GM19395 (cell line): Measurements from ENCODE around the gene SLC39A10.
"Not testable (repeated sequence)": the region's sequence is repeated elsewhere in the genome, so short reads cannot be mapped to it uniquely, and the experiment has no call there.

Experiments used
- ATAC-seq: cut with Tn5 transposase; IDR thresholded peaks from one replicate; pipeline ENCODE4 v1.9.1; 2021; ENCODE audit warnings: mild to moderate bottlenecking, moderate library complexity; ENCODE audit not compliant: unreplicated experiment

SLC39A10 gene

DNA sequence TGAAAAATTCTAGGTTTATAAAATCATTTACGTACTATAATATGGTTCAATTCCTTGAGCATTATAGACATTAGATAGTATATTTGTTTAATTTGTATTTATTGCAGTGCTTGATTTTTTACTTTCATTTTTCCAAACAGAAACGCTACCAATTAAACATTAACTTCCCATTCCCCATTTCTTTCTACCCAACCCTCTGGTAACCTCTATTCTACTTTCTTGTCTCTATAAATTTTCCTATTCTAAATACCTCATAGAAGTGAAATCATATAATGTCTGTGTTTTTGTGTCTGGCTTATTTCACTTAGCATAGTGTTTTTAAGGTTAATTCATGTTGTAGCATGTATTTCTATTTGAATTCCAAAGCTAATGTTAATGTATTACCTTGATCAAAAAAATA, 11.6 kb upstream of the SLC39A10 start:
- no peak for ATAC-seq

DNA sequence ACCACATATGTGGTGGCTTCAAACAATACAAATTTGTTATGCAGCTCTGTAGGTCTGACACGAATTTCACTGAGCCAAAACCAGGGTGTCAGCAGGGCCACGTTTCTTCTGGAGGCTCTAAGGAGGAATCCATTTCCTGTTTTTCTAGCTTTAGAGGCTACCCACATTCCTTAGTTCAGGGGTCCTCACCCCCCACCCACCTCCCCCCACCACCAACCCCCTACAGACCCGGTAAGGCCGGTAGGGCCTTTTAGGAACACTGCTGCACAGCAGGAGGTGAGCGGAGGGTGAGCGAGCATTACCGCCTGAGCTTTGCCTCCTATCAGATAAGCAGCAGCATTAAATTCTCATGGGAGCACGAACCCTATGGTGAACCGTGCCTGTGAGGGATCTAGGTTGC, 10.6 kb upstream of the SLC39A10 start:
- no peak for ATAC-seq

DNA sequence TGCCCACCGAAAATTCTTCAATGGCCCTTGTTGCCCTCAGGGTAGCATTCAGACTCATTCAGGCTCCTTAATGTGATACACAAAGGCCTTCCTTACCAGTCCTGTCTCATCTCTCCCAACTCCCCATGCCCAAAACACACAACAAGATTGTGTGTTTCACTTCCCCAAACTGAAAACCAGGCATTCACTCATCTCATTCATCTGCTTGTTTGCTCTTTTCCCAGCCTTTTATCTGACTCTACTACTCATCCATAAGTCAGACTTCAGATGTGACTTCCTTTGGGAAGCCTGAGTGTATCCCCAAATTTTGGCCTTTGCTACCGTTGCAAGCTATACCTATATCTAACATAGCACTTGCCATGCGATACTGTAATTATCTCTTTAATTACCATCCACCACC, 9.7 kb upstream of the SLC39A10 start:
- ATAC-seq, result no peak

DNA sequence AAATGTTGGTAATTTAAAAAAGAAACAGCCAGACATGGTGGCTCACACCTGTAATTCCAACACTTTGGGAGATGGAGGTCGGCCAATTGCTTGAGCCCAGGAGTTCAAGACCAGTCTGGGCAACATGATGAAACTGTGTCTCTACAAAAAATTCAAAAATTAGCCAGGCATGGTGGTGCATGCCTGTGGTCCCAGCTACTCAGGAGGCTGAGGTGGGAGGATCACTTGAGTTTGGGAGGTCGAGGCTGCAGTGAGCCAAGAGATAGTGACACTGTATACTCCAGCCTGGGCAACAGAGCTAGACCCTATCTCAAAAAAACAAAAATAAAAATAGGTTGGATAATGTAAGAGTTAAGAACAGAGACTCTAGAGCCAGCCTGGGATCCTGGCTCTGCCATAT, 8.7 kb upstream of the SLC39A10 start:
- ATAC-seq, result not testable (repeated sequence)

DNA sequence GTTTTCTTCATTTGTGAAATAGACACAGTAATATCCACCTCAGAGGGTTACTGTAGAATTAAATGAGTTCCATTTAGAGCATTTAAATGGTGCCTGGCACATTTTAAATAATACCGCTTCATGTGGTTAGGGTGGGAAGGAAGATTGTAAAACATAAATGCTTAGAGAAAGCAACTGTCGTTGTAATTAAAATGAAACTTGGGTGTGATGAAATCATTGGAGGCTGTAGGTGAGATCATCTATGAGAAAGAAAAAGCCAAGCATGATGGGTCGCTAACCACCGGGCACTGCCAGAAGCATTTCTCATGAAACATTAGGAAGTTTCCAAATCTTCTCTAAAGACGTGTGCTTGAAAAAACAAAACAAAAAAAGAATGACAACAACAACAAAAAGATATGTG, 8.2 kb upstream of the SLC39A10 start:
- no peak for ATAC-seq

DNA sequence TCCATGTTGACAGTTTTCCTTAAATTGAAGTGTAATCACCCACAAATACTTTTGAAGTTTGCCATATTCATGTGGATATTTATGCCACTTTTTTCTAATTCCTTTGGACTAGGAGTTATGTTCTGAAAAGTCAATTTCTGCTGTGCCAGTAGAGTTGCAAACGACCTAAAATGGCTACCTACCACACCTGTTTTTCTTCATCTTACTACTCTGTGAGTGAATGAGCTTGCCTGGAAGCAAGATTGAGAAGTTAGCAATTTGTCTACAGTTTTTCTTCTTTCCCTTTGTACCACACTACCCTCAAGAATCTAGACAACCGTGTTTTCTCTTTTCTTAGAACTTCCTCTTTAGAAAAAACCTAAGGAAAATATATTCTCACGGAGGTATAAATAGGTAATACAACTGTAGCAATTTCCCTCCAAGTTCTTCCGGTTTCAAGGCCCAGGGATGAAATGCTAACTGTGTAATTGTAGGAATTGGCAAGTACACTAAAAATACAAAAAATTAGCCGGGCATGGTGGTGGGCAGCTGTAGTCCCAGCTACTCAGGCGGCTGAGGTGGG, 7.3 kb upstream of the SLC39A10 start:
- peak; percentile 24 for ATAC-seq

DNA sequence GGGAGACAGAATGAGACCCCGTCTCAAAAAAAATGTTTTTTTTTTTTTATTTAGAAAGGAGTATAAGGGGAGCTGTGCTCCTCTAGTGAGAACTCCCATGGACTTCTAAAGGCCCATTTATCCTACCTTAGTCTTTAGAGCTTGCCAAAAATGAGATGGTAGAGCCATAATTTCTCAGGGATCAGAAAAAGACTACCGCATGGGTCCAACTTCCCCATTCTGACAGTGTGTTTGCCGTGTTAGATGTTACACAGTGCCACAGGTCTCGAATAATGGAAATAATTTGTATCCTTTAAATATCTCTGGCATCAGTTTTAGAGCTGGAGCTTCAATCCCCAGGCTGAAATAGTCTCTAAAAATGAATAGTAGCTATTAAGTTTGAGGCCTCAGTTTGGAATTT, 6.0 kb upstream of the SLC39A10 start:
- no peak for ATAC-seq

DNA sequence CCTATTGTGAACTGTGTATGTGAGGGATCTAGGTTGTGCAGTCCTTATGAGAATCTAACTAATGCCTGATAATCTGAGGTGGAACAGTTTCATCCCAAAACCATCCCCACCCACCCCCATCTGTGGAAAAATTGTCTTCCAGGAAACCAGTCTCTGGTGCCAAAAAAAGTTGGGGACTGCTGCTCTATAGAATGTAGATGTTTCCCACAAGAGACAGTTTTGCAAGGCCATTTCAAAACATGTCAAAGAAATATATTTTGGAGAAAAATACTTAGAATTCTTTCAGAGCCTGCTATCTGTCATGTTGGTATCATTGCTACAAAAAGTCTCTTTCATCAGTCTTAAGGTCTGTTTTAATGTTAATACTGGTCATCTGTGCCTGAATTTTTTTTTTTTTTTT, 4.1 kb upstream of the SLC39A10 start:
- no peak for ATAC-seq

DNA sequence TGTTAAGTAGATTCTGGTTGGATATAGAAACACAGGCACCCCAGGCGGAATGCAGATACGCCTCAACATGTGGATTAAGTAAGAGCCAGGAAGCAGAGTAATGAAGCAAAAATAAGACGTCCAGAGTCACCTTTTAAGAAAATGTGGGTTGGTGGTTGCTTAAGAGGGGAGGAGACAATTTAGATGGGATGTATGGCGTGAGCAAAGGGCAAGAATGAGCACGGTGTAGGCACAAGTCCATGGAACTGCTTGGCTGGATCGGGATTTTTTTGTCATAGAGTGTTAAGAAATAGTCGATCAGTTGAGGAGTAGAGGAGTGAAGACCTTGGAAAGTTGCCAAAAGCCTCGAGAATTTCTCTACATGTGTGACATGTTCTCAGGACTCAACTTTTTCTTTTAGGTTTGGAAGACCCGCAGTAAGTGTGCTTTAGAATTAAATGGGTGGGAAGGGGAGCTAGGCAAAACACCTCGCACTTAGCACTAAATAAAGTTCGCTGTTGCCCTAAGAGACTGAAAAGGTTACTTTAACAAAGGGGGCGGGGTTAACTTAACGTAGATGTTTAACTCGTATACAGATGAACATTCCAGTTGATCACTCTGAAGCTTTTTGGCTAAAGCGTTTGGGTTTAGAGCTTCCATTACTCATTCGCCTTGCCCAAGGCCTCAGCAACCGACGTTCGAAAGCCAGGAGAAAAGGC, 716 bp upstream of the SLC39A10 start:
- no peak for ATAC-seq

DNA sequence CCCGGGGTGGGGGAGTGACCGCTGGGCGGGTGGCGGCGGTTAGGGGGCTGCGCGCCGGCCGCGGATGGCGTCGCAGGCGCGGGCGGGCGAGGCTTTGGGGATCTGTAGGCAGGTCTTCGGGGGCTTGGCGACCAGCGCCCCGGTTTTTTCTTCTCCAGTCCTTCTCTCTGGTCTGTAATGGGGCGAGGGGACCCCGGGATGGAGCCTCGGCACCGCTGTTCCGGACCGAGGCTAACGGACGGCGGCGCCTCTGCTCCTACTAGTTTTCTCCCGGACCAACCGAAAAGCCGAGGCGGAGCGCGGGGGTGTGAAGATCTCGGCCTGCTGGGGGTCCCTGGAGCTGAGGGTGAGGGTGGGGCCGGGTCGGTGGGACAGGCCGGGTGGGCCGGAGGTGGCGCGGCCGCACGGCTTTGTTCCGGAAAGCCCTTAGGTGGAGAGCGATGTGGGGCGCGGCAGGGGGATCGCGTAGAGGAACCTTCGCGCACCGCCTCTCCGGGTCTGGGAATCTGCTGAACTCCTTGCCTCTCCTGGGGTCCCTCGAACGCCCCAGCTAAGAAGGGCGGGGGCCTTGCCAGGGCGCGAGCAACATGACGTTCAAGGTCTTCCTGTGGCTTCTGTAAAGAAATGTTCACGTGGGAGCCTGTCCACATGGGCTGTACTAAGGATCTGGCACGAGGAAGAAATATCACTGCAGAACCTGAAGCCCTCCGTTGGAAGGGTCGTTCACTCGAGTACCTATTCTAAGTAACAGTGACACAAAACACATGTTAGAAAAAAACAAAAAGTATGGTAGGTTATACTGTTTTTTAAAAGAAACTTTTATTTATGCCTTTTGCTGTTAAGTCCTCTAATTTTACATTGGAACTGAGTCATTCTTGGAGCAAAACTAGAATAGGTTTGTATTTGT, 861 bp downstream of the SLC39A10 start:
- ATAC-seq, result peak; percentile 31

DNA sequence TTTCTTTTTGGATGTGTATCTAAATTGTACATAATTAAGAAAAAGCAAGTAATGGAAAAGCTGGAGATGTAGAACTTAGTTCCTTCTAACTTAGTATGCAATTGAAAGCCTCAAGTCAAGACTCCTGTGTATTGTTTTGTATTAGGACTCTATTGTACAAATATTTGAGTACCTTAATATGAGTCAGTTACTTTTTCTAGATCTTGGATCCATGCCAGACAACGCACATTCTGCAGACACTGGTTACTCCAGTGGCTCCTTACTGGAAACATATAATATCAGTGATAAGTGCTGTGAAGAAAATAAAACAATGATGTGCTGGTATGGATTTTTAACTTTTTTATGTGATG, 1.5 kb downstream of the SLC39A10 start:
- no peak for ATAC-seq

DNA sequence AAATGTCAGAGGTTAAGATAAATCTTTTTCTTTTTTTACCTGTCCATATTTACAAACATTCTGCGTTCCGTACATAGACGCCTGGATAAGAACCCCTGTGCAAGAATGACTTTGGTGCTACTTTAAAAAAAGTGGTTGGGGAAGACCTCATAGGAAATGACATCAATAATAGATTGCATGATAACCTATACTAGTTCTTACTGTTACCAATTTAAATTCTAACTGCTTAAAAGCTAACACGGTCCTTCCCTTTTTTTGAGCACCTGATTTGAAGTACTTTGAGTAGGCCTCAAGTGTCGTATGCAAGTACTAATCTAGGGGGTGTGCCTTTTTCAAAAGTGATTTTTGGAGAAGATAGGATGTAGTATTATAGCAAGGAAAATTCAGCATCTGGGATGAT, 2.1 kb downstream of the SLC39A10 start:
- ATAC-seq, result no peak

DNA sequence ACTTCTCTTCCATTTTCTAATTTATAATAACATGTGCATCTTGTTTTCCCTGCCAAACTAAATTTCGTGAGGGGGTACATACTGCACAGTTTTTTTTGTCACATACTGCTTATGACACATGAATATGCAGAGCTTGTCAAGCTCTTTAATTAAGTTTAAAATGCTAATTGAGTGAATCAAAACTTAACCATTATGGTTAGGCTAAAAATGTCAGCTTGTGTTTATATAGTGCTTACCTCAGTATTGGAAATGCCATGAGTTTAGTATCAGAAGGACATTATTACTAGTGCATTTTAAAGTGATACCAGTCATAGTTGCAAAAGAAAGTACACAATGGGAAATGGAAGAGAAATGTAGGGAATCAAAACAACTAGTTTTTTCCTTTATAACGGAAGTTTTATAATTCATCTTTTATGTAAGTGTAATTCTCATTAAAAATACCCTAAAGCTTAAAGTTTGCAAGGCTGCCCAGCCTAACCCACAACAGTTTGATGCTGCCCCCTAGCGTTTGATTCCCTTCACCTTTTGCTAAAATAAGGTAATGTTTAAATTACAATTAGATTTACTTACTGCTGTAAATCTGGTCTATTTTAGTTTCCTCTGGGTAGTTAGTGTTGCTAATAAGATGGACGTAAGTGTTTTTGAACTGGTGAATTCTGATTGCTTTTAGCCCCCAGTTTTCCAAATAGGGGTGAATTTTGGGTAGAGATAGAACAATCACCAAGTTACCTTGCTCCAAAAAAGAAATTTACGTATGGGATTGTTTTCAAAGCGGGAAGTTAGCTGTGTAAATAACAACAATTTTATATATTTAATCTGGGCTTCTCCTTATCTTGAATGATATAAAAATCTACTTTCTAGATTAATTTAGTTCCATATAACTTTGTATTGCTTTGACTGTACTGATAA, 3.2 kb downstream of the SLC39A10 start:
- no peak for ATAC-seq

DNA sequence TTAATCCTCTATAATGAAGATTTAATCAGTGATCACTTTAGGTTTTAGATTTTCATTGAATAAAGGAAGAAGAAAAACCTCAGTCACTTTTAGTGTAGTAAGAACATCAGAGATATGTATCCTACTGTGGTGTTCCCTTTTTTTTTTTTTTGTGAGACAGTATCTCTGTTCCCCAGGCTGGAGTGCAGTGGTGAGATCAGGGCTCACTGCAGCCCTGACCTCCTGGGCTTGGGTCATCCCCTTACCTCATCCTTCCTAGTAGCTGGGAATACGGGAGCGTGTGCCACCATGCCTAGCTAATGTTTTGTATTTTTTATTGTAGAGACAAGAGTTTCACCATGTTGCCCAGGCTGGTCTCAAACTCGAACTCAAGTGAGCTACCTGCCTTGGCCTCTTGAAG, 5.1 kb downstream of the SLC39A10 start:
- no peak for ATAC-seq

DNA sequence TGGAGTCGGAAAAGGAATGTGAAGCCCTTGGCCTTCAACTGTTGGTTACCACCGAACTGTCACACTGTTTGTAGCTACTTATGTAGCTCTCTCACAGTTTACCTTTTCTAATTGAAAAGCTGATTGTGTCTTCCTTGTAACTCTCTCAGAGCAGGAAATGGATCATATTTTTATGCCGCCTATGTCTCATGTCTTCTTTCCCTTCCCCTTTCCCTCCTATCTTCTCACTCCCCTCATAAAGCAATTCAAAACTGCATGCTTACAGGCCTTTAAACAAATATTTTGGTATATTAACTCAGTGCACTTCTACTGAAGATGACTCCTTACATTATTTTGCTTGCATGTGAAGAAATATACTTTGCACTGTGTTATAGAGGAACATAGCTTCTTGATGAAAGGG, 6.0 kb downstream of the SLC39A10 start:
- no peak for ATAC-seq

DNA sequence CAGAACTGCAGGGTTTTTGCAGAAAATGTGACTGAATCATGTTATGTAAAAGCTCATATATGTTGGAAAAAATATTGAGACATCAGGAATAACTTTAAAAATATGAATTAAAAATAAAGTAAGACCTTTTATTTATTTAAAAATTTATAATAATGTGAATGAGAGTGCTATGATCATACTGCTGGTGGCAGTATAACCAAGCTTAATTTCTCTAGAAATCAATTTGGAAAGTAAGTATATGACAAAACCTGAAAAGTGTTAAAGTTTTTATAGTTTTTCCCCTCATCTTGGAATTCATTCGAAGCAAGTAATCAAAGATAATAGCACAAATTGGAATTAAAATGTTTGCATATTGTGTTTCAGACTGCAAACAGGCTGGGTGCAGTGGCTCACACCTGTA, 7.5 kb downstream of the SLC39A10 start:
- ATAC-seq, result no peak

DNA sequence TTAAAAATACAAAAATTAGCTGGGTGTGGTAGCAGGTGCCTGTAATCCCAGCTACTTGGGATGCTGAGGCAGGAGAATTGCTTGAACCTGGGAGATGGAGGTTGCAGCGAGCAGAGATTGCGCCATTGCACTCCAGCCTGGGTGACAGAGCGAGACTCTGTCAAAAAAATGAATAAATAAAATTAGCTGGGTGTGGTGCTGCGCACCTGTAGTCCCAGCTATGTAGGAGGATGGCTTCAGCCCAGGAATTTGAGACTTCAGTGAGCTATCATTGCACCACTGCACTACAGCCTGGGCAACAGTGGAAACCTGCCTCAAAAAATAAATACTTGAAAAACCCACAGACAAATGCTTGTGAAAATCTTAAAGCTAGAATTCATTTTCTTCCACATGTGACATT, 8.1 kb downstream of the SLC39A10 start:
- not testable (repeated sequence) for ATAC-seq

DNA sequence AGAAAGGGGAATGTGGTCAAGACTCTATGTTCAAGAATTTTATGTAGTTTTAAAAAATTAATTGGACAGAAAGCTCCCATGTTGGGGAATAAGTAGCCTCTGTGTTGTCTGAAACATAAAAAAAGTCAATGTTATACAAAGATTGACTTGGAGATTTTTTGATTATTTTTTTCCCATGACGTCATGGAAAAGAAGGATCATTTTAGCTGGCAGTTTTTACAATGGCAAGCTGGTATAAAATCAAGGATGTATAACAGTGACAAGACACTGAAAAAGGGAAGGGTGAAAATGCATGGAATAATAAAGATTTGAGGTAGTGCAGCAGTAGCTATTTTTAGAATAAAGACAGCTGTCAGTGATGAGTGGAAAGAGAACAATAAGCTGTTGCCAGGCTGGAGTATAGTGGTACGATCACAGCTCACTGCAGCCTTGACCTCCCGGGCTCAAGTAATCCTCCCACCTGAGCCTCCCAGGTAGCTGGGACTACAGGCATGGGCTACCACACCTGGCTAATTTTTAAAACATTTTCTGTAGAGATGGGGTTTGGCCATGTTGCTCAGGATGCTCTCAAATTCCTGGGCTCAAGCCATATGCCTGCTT, 9.2 kb downstream of the SLC39A10 start:
- ATAC-seq, result no peak

DNA sequence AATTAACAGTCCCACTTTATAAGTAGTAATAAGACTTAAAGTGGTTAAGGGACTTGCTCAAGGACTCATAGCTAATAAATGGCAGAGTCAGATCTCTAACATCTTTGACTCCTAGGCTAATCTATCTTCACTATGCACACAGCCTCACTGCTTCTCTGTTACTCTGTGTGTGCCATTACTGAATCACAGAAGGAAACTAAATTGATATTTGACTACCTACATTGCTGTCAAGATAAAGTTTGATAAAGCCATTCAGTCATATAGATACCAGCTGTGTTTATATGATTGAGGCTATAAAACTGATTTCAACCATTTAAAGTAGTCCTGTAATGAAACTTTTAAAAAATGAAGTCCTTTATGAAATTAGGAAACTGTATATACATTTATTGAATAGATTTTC, 10.9 kb downstream of the SLC39A10 start:
- no peak for ATAC-seq

DNA sequence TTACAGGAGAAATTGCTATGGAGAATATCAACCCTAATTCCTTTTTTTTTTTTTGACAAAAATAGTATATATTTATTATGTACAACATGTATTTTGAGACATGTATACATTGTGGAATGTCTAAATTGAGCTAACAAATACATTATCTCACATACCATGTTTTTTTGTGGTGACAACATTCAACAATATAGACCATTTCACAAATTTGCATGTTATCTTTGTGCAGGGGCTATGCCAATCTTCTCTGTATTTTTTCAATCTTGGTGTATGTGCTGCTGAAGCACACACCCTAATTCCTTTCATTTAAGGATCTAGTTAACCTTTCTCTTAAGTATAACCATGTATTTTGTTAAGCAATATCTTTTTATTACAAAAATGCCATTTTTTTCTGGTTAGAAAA, 13.2 kb downstream of the SLC39A10 start:
- no peak for ATAC-seq

DNA sequence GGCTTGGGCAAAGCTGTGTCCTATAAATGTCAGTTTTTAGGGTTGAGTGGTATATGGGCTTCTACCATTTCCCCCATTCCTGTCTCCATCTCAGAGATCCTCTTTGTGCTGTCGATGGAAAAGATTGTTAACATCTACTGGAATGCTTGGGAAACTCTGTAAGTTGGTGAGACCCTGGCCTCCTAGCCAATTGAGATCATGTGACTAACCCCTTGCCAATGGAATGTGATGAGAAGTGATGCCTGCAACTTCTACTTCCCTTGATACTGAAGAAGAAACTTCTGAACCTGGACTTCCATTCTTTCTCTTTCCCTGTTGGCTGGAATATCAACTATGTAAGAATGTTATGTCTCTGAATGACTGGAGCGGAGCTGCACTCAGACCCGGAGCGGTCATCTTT, 14.5 kb downstream of the SLC39A10 start:
- no peak for ATAC-seq
